ENCODE results near the gene ODC1. TPM values are rescaled to one million over a fixed set of nuclear protein-coding genes. Genes with fewer than 3 reads are reported as not detected.

Gene ODC1
- total RNA-seq, 4 donors from 2014 or later, result 36.2 to 75.2 (median 43.2) TPM

GRCh38 chr2:10475221-10475722 lies 27.1 kb upstream of the ODC1 start:
- Histone ChIP-seq H3K36me3 (no peaks in the 10 kb centered on the region), H3K4me3 (no peak overlapping the region), H3K27me3 (no peaks in the 10 kb centered on the region), H3K9me3 (no peaks in the 10 kb centered on the region), H3K4me1 (no peaks in the 10 kb centered on the region), H3K27ac (no peak overlapping the region)
- in situ Hi-C loops (cut with MboI; ENCODE audit: low pct_ligation_motif_present in 1 of 4, low pct_unique_long_range_greater_than_20kb in 1 of 4, low sequenced_read_pairs in 3 of 4) (no loop called here), intact Hi-C loops (cut with DNase I; ENCODE audit: low total_unique reads) (no loop called here)
- TF ChIP-seq CTCF (IDR thresholded peaks at IDR 0.05) (no peak), POLR2A (IDR thresholded peaks at IDR 0.05) (no peak), EP300 (IDR thresholded peaks at IDR 0.05; ENCODE audit: low read depth) (no peak), POLR2AphosphoS5 (IDR thresholded peaks at IDR 0.05) (no peak)
- 91% methylated on average over 20 of the region's 21 CpGs; no CpG with 5 or more reads in 1 of the 2 donors for WGBS, 2 donors (ENCODE audit: low coverage in 1 of 2)
- DNase-seq, result no peak

- DNase-seq, result no peak
- H3K27me3 ChIP-seq, result no peaks in the 10 kb centered on the region
- in situ Hi-C loops (cut with MboI; ENCODE audit: low pct_ligation_motif_present in 1 of 4, low pct_unique_long_range_greater_than_20kb in 1 of 4, low sequenced_read_pairs in 3 of 4), result loop anchor here in 1 of 4 donors (25.0 kb wide), 1 partner anchor 164 kb away; no protein-coding TSS in a partner anchor
- H3K4me1 ChIP-seq, result no peaks in the 10 kb centered on the region
- intact Hi-C loops (cut with DNase I; ENCODE audit: low total_unique reads), result no loop called here
- no peak overlapping the region for H3K27ac ChIP-seq
- TF ChIP-seq EP300 (IDR thresholded peaks at IDR 0.05; ENCODE audit: low read depth) (no peak), POLR2AphosphoS5 (IDR thresholded peaks at IDR 0.05) (no peak), POLR2A (IDR thresholded peaks at IDR 0.05) (no peak), CTCF (IDR thresholded peaks at IDR 0.05) (no peak)
- WGBS, 2 donors (ENCODE audit: low coverage in 1 of 2), result 84 to 92% methylated on average over 4 to 5 of the region's 5 CpGs
- H3K4me3 ChIP-seq, result no peak overlapping the region
- H3K36me3 ChIP-seq, result no peaks in the 10 kb centered on the region
- H3K9me3 ChIP-seq, result no peaks in the 10 kb centered on the region
Measured at GRCh38 chr2:10473121-10473756, 25.1 kb upstream of the ODC1 start.

- 80 to 100% methylated on average over 2 of the region's 2 CpGs for WGBS, 2 donors (ENCODE audit: low coverage in 1 of 2)
- in situ Hi-C loops (cut with MboI; ENCODE audit: low pct_ligation_motif_present in 1 of 4, low pct_unique_long_range_greater_than_20kb in 1 of 4, low sequenced_read_pairs in 3 of 4), result loop anchor here in 1 of 4 donors (25.0 kb wide), 1 partner anchor 165 kb away; no protein-coding TSS in a partner anchor
- no peaks in the 10 kb centered on the region for H3K36me3 ChIP-seq
Measured at GRCh38 chr2:10471955-10472354, 23.8 kb upstream of the ODC1 start.

More at GRCh38 chr2:10471955-10472354, 23.8 kb upstream of the ODC1 start:
- Histone ChIP-seq H3K4me1 (no peaks in the 10 kb centered on the region), H3K27ac (no peak overlapping the region), H3K9me3 (no peaks in the 10 kb centered on the region), H3K27me3 (no peaks in the 10 kb centered on the region), H3K4me3 (no peak overlapping the region)
- intact Hi-C loops (cut with DNase I; ENCODE audit: low total_unique reads), result no loop called here
- no peak for TF ChIP-seq EP300 (IDR thresholded peaks at IDR 0.05; ENCODE audit: low read depth)
- no peak for TF ChIP-seq POLR2A (IDR thresholded peaks at IDR 0.05)
- TF ChIP-seq CTCF (IDR thresholded peaks at IDR 0.05), result no peak
- no peak for TF ChIP-seq POLR2AphosphoS5 (IDR thresholded peaks at IDR 0.05)
- no peak for DNase-seq
